OCI-LY1 (cell line): Measurements from ENCODE around the gene HGFAC.

Experiments
- H2AFZ ChIP-seq: fragments of 200-600 bp; sonication (generic), shearing (Covaris generic); 2 replicates; pipeline ENCODE4 v1.6.0; 2014; ENCODE audit warnings: antibody characterized with exemption, mild to moderate bottlenecking, low read length
- H3F3A ChIP-seq: fragments of 200-600 bp; sonication (generic), shearing (Covaris generic); 2 replicates; pipeline ENCODE4 v1.6.0; 2014; ENCODE audit warnings: mild to moderate bottlenecking, antibody characterized with exemption, low read length, moderate library complexity; ENCODE audit not compliant: insufficient read depth
- H3K27ac ChIP-seq: fragments of 200-600 bp; sonication (generic); 2 replicates; pipeline ENCODE4 v1.5.1; 2014; ENCODE audit warnings: low read length, mixed run types, mild to moderate bottlenecking, low read depth; ENCODE audit not compliant: poor library complexity, severe bottlenecking
- H3K27me3 ChIP-seq: fragments of 200-600 bp; sonication (generic); 2 replicates; pipeline ENCODE4 v1.6.0; 2014; ENCODE audit warnings: antibody characterized with exemption, mild to moderate bottlenecking, low read length, moderate library complexity; ENCODE audit not compliant: insufficient read depth
- H3K36me3 ChIP-seq: fragments of 200-600 bp; sonication (generic); 2 replicates; pipeline ENCODE4 v1.6.1; 2014; ENCODE audit warnings: mild to moderate bottlenecking, antibody characterized with exemption, low read length, moderate library complexity, mixed read lengths; ENCODE audit not compliant: insufficient read depth
- H3K4me1 ChIP-seq: fragments of 200-600 bp; sonication (generic); 2 replicates; pipeline ENCODE4 v1.5.1; 2014; ENCODE audit warnings: mild to moderate bottlenecking, low read length, moderate library complexity; ENCODE audit not compliant: insufficient read depth, severe bottlenecking
- H3K4me2 ChIP-seq: fragments of 200-600 bp; sonication (generic), shearing (Covaris generic); 2 replicates; pipeline ENCODE4 v1.6.1; 2014; ENCODE audit warnings: low read length
- H3K4me3 ChIP-seq: fragments of 200-600 bp; sonication (generic); 2 replicates; pipeline ENCODE4 v1.5.1; 2014; ENCODE audit warnings: low read length, low read depth, mild to moderate bottlenecking, mixed read lengths; ENCODE audit not compliant: poor library complexity, severe bottlenecking
- H3K79me2 ChIP-seq: fragments of 200-600 bp; shearing (Covaris generic); 2 replicates; pipeline ENCODE4 v1.6.1; 2016; ENCODE audit warnings: mixed run types, low read length, mixed read lengths; ENCODE audit not compliant: insufficient read depth
- H3K9ac ChIP-seq: fragments of 200-600 bp; sonication (generic), shearing (Covaris generic); 2 replicates; pipeline ENCODE4 v1.6.1; 2014; ENCODE audit warnings: mild to moderate bottlenecking, low read length, mixed read lengths
- H3K9me2 ChIP-seq: fragments of 200-600 bp; sonication (generic), shearing (Covaris generic); 2 replicates; pipeline ENCODE4 v1.6.1; 2014; ENCODE audit warnings: low read depth, mild to moderate bottlenecking, low read length, mixed read lengths
- H3K9me3 ChIP-seq: fragments of 200-600 bp; shearing (Covaris generic); 2 replicates; pipeline ENCODE4 v1.6.1; 2014; ENCODE audit warnings: low read length, mixed read lengths
- H4K20me1 ChIP-seq: fragments of 200-600 bp; sonication (generic), shearing (Covaris generic); 2 replicates; pipeline ENCODE4 v1.6.0; 2016; ENCODE audit warnings: mild to moderate bottlenecking, low read length; ENCODE audit not compliant: insufficient read depth
- CTCF ChIP-seq: fragments of 200-600 bp; sonication (generic), shearing (Covaris generic); IDR thresholded peaks from 2 replicates; pipeline ENCODE4 v1.5.1; 2017; ENCODE audit warnings: mild to moderate bottlenecking, antibody characterized with exemption, low read length, moderate library complexity, mixed read lengths
- EZH2 ChIP-seq: fragments of 200-600 bp; sonication (generic), shearing (Covaris generic); IDR thresholded peaks from 2 replicates; pipeline ENCODE4 v1.8.0; 2017; ENCODE audit warnings: borderline replicate concordance, mixed run types, mild to moderate bottlenecking, antibody characterized with exemption, low read length, moderate library complexity, mixed read lengths

Gene HGFAC

DNA sequence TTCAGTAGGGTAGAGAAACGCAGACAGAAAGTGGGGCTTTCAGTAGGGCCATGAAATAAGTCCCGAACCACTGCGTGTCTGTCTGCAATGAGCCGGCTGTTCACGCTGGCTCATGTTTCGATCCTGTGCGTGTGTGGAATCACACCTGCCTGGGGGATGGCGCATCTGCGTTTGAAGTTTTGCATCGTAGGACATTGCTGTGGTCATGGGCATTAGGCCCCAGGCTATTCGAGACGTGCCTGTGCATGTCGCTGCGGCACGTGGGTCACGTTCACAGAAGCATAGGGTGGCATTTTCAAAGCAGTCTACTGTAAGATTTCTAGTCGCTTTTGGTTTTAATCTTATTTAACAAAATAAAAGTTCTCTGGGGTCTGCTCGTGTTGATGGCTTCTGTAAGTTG lies 25.5 kb upstream of the HGFAC start:
- Histone ChIP-seq H3K4me1 (no peaks in the 10 kb centered on the region), H3K9me2 (no peaks in the 10 kb centered on the region), H3K9me3 (no peaks in the 10 kb centered on the region), H3K27me3 (no peaks in the 10 kb centered on the region), H4K20me1 (no peaks in the 10 kb centered on the region), H3K9ac (no peak overlapping the region), H3F3A (no peaks in the 10 kb centered on the region), H3K36me3 (no peaks in the 10 kb centered on the region), H3K79me2 (no peaks in the 10 kb centered on the region), H3K27ac (no peak overlapping the region), H2AFZ (no peak overlapping the region), H3K4me3 (no peak overlapping the region), H3K4me2 (no peak overlapping the region)
- TF ChIP-seq CTCF (no peak), EZH2 (no peak)

DNA sequence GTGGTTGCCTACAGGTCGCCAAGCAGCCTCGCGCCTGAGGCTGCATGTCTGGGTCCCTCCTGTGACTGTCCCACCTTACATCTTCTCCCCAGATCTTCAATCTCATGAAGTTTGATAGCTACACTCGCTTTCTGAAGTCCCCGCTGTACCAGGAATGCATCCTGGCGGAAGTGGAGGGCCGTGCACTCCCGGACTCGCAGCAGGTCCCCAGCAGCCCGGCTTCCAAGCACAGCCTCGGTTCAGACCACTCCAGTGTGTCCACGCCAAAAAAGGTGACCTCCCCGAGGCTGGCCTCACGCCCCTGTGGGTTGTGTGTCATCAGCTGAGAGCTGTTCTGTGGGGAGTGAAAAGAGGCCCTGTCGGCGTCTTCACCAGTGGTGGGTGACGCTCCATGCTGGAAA lies 24.9 kb upstream of the HGFAC start:
- Histone ChIP-seq H3K9ac (no peak overlapping the region), H4K20me1 (no peaks in the 10 kb centered on the region), H3K4me3 (no peak overlapping the region), H3K4me1 (no peaks in the 10 kb centered on the region), H3K9me2 (no peaks in the 10 kb centered on the region), H2AFZ (no peak overlapping the region), H3K4me2 (no peak overlapping the region), H3K27me3 (no peaks in the 10 kb centered on the region), H3K9me3 (no peaks in the 10 kb centered on the region), H3K36me3 (no peaks in the 10 kb centered on the region), H3K27ac (no peak overlapping the region), H3K79me2 (no peaks in the 10 kb centered on the region), H3F3A (no peaks in the 10 kb centered on the region)
- TF ChIP-seq CTCF (no peak), EZH2 (no peak)

GRCh38 chr4:3417448-3417847 lies 24.3 kb upstream of the HGFAC start:
- Histone ChIP-seq H3K4me1 (no peaks in the 10 kb centered on the region), H3F3A (no peaks in the 10 kb centered on the region), H3K9me2 (no peaks in the 10 kb centered on the region), H3K4me3 (no peak overlapping the region), H3K79me2 (no peaks in the 10 kb centered on the region), H3K9ac (no peak overlapping the region), H3K36me3 (no peaks in the 10 kb centered on the region), H3K9me3 (no peaks in the 10 kb centered on the region), H3K27ac (no peak overlapping the region), H3K27me3 (no peaks in the 10 kb centered on the region), H4K20me1 (no peaks in the 10 kb centered on the region), H3K4me2 (no peak overlapping the region), H2AFZ (no peak overlapping the region)
- no peak for TF ChIP-seq CTCF
- TF ChIP-seq EZH2: no peak
